Activated CD8-positive, alpha-beta memory T cell treated with anti-CD3 and anti-CD28 coated beads for 1 hour (primary cell): Measurements from ENCODE around the gene SLC16A12.

ENCODE experiments used
- DNase-seq, 2 donors: peaks; one replicate each; pipeline ENCODE4 v3.0.0-alpha.2; 2020; ENCODE audit warnings: low read depth in 1 of 2; ENCODE audit errors: extremely low read depth in 1 of 2

SLC16A12 gene

DNA sequence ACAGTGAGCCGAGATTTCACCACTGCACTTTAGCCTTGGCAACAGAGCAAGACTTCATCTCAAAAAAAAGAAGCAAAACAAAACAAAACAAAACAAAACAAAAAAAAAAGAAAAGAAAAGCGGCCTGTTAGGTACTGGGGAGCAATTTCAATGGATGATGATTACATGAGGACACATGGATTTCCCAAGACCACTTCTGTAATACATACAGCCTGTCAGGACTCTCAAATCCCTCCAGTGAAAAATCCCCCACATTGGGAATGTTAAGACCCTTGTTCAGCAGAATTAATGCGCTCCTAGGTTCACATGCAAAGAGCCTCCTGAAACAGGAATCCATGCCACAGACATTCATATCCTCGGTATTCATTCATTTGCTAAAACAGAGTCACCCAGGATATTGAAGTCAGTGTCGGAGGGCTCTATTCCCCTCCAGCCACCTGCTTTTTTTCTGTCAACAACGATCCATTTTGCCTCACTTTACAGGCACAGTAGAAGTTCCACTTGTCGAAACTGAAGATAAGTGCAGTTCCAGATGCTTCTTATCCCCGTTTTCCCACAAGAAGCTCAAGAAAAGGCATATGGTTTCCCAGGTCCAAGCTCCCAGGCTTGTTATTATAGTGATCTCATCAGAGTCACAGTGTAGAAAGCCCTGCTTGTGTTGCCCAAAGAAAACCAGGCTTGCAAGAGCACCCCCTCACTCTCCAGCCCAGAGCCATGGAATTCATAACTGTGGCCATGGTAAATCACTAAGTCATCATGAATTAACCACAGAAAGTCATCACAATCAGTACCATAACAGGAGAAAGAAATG lies 20.2 kb downstream of the SLC16A12 start:
- no peak for DNase-seq

DNA sequence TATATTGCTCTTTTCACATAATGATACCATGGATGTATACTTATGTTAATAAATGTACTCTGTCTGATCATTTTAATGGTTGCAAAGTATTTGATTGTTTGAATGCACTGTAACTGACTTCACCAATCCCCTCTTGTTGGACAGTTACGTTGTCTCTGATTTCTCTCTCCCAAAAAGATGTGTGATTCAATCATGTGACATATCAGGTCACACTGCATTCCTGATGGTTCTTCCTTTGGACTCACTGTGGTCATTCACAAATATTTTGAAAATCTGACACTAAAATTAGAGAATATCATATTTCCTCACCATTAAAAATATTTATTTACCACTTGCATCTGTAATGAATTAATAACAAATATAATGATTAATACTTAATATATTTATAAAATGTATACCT lies 22.2 kb downstream of the SLC16A12 start:
- DNase-seq, result no peak

DNA sequence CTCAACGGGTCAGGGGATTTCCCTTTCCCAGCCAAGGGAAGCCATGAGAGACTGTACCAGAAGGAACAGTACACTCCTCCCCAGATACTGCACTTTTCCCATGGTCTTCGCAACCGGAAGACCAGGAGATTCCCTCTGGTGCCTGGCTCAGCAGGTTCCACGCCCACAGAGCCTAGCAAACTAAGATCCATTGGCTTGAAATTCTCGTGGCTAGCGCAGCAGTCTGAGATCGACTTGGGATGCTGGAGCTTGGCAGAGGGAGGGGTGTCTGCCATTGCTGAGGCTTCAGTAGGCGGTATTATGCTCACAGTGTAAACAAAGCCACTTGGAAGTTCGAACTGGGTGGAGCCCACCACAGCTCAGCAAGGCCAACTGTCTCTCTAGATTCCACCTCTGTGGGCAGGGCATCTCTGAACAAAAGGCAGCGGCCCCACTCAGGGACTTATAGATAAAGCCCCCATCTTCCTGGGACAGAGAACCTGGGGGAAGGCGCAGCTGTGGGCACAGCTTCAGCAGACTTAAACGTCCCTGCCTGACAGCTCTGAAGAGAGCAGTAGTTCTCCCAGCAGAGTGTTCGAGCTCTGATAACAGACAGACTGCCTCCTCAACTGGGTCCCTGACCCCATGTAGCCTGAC lies 29.6 kb downstream of the SLC16A12 start:
- no peak for DNase-seq

DNA sequence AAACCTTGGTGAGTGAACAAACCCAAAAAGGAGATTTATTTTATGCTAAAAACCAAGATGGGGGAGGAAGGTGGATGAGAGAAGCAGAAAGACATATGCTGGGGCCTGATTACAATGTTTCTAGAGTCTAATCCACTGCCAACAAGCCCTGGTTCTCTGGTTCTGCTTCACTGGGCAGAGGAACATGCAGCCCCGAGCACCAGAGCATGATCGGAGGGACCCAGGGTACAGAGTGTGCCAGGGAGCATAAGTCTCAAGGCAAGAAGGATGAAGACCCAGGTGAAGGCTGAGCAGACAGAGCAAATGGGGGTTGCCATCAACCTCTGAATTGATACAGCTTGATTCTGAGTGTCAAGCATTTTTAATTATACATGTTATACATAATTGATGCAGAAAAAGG lies 30.7 kb downstream of the SLC16A12 start:
- DNase-seq, result no peak

DNA sequence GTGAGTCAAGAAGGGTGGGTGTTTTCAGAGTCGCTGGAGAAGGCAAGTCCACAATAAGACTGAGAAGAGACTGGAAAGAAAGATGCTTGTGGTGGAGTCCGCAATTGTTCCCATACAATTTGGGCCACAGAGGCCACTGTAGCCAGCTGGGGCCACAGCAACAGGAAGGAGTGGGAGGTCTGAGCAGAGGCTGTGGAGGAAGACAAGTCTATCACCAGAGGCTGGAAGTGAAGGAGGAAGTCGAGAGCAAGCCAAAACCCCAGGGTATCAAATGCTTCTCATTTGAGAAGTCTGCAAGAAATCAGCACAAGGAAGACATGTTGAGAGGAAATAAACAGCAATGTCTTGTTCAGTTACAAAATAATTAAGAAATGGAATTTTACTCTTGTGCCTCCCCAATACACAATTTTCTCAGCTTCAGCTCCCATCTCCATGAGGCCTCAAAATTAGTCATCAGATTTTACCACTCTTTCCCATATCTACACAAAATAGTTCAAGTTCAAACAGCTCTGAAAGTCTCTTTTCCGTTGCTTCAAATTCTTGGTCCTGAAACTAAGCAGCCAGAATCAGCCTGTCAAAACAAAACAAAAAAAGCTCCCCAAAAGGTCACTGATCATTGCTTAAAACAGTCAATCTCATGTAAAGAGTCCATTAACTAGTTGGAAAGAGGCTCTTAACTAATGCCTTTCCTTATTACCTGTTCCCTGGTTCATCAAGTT lies 31.6 kb downstream of the SLC16A12 start:
- DNase-seq, result no peak

DNA sequence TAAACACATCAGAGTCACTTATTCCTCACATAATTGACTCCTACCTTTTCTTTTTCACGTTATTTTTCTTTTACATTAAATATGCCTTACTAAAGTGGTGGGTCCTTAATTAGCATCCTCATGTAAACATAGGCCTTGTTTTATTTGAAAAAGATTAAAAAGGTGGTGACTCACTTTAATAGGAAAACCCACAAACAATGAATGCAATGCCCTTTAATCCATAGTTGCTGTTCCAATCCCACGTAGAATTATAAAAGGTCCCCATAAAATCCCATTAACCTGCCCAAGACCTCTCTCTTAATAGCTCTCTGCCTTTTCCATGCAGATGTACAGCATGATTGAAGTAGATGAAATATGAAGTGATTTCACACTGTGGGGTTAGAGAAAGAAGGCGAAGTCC lies 32.2 kb downstream of the SLC16A12 start:
- no peak for DNase-seq

DNA sequence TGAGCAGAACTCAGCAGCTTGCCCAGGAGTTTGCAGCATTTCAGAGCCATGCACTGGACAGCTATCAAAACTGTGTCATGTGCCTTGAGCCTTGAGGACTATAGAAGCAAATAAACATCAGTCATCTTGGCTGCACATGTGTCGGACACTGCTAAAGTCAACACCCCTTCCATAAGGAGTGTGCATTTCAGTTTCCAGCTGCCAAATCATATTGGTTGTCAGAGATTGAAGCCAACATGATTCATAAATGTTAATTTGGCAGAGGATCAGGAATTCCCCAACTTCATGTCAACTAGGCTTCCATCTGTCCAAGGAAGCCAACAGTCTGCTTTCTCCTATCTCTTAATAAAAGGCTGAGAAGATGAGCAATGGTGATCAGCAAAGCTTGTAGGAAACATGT lies 32.8 kb downstream of the SLC16A12 start:
- DNase-seq, result no peak

DNA sequence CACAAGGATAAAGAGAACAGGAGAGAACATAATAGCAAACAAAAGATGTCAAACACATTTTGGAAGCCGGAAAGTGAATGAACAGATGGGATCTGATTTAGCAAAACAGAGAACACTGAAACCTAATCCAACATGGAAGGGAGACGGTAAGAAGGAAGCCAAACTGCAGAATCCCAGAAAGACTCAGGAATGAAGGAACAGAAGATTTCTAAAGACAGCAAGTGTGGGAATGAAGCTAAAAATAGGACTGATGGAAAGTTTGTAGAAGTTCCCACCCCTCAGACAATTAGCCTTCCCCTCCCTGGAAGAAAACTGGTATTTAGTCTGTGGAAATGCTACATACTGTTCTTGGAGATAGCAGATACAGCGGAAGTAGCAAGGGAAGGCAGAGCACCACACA lies 40.8 kb downstream of the SLC16A12 start:
- DNase-seq, result no peak

DNA sequence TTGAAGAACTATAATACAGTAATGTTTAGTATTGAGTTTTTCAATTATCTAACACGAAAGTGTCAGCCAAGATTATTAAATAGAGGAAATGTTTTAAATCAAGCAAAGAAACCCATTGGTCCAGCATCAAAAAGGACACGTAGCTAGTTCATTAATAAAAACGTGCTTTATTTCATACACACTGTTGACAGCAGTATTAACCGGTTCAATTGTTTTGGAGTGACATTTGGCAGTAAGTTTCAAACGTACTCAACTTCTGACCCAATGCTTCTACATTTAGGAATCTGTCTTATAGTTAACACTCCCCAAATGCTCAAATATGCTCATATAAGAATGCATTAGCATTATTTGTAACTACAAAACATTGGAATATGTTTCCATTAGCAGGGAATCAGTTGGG lies 41.3 kb downstream of the SLC16A12 start:
- no peak for DNase-seq

DNA sequence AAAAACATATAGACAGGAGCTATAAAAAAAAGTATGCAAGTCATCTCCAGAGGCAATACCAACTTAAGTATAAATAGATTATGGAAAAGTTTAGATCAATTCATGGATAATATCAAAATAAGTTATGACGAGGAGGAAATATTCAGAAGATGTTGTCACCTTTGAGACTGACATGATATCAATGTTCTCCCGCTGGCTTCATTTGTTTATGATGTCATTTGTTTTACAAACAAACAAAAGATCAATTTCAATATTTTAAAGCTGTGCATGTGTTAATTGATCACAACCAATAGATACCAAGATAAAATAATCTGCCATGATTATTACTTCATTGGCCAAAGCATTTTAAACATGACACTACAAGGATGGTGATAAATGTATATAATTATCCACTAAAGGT lies 43.5 kb downstream of the SLC16A12 start:
- DNase-seq, result no peak

DNA sequence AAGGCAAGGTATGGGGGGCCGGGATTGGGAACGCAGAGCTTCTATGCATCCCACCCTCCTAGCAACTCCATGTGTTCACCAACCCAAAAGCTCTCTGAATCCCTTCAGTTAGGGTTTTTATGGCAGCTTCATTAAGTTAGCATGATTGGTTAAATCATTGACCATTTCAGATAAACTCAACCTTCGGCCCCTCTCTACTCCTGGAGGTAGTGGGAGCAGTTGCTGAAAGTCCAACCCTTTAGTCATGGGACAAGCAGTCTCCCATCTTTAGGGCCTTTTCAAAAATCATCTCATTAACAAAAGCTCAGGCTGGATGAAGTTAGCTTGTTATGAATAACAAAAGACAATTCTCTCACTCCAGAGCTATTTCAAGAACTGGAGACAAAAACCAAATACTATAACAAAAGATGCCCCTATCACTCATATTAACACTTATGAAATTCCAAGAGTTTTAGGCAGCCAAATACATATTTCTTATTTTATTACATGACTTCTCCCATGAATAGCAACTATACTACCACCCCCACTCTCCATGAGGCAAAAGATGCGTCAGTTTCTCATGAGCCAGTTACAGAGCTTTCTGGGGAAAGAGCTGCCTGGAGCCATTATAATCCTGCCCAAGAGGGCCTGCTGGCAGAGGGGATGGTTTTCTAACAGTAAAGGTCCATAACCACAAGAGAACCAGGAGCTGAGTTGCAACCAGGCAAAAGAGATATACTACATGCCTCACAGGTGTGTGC lies 44.6 kb downstream of the SLC16A12 start:
- no peak for DNase-seq

DNA sequence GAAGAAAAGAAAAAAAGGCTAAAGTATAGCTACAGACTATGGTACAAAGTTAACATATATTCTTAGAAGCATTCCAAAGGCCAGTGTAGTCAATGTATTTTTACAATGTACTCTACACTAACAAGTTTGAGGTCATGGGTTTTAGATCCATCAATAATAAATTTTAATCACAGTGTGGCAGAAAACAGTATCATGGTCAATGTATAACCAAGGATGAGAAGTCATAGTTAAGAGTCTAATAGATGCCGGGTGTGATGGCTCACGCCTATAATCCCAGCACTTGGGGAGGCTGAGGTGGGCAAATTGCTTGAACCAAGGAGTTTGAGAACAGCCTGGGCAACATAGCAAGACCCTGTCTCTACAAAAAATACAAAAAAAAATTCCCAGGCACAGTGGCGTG lies 53.1 kb downstream of the SLC16A12 start:
- no peak for DNase-seq

DNA sequence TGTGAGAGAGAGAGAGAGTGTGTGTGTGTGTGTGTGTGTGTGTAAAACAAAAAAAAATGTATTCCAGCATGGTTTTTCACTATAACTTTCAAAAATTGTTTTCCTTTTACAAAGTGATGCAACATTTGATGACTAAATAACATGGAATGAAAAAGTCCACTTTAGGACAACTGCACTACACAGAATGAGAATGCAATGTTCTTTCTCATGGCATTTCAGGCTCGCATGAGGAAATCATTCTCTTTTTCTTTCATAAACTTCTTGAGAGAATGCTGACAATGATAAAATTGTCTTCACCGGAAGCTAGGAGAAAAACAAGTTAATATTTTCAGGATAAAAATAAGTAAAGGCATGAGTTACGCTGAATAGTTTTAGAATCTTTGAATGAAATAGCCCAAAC lies 53.7 kb downstream of the SLC16A12 start:
- DNase-seq, result no peak

DNA sequence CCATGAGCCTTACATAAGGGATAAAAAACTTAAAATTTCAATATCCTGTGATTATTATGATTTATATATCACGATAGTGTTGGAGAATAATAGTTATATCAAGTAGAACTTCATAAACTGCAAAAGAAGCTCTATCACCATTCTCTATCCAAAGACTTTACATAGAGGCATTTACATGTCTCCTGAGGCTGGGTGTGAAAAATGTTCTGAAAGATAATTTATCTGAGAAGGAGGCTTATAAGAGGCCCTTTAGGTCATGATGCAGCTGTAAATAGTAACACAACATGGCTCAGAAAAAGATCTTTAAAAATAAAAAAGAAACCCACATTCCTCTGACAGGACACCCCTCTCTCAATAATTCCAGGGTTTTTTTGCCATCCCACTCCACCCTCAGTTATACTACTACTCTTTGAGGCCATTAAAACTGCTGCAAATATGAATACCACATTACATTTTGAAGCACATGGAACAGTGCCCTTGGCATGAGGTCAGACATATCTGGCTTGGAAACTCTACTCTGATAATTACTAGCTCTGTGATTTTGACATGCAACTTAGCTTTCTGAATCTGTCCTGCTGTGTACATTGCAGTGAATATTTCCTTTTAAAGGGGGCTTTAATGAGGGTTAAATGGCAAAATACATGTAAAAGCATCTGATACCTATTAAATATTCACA lies 55.5 kb downstream of the SLC16A12 start:
- DNase-seq, result no peak

DNA sequence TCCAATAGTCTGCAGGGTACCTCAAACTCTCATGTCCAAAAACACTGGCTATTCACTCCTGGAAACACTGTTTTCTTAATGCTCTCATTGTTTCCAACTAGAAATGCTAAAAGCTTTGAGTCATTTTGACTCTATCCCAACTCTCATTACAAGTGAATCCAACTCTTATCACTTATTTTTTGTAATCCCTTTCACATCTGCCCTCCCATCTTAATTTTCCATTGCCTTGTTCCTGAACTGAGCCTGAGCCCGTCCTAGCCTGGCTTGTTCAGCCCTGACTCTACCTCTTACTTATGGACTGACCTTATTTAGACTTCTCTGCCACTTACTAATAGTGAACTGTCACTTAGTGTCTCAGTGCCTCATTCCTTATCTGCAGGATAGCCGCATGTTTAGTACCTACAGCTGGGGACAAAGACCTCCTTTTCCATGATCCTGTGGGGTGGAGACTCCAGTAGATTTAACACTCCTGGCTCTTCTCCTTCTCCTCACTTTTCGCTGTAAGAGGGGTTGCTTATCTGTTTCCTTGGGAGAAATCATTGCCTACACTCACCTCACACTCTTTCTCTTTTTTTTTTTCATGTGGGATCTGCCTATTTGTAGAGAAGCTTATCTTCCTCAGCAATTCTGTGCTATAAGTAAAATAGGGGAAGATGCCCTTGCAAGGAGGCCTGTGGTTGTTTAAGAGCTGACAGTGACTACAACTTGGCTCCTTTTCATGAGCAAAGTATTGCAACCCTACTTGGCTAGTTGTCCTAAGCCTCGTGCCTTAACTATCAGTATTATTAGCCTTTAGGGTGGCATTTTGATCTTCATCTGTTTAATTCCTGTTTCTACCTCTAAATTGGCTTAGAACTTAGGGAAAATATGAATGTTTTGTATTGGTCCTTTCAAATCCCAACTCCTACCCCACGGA lies 56.4 kb downstream of the SLC16A12 start:
- no peak for DNase-seq

DNA sequence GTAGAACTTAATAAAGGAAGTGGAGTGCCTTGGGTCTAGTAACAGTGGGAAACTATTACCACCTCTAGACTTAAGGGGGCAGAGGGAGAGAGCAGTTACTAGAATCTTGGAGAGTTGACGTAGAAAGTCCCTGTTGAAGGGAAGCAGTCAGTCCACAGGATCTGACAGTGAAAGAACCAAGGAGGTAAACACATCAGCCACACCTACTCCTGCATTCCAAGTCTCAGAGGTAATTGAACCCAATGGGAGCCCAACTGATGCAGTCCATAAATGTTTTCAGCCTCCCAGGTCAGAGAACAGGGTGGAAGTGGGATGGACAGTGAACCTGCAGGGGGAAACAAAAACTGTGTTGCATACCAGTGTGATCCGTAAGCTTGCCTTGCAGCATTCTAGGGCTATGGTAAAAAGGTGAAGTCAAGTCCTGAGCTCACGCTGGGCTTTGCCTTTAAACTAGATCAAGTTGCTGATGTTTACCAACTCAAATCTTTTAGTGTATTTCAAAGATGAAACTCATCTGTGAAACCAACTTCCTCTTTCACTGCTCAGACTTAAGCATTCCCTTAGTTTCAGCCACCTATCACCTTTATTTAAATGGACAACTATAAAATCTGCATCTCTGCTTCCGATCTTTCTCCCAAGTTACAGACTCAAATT lies 57.2 kb downstream of the SLC16A12 start:
- DNase-seq, result no peak

DNA sequence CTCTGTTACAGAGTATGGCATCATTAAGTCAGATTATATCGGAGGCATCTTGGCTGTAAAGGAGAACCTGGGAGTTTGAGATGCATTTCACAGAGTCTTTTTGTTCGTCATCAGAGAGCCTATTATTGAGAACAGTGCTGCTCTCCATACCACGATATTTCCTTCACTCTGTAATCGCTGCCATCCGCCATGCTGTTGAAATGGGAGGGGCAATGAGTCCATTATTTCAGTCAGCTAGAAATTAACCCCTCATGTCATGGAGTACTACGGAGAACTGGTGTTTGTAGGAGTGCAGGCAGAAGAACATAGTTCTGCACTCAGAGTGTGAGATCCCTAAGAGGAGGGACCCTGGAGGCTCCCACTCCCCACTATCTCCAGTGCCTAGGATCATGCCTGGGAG lies 59.2 kb downstream of the SLC16A12 start:
- no peak for DNase-seq

DNA sequence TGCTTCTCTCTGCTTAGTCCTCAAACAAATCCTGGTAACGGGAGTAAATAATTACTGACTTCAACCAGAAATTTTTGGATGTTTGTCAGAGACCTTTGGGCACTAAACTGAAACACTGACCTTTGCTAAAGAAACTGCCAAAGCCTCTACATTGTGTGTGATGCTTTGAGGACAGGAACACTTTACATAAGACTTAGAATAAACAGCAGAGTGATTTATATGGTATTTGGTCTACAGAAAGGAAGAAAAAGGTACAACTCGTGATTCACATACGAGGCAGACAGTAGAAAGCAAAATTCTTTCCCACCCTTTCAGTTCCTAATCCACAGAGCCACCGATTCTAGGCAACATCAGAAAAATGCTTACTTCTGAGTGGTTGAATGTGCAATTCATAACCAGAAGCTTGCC lies 59.8 kb downstream of the SLC16A12 start:
- no peak for DNase-seq

DNA sequence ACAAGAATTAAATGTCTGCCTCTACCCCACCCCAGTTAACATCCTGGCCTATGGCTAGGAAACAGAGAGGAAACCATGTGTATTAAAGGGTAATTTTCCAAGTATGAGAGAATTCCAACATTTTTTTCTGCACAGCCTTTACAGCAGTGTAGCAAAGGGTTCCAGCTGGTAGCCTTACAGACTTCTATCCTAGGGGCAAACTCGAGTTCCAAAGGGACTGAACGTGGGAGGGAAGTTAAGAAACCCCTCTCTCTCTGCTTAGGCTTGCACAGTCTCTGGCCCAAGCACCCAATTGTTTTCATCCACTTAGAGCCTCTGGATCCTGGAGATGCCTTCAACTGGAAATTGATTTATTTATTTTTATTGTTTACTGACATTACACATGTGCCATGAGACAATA lies 60.3 kb downstream of the SLC16A12 start:
- no peak for DNase-seq
